ENCODE data around the gene YRDC. TPM values are rescaled to one million over a fixed set of nuclear protein-coding genes. Genes with fewer than 3 reads are reported as not detected.
"Not testable (repeated sequence)": the region's sequence is repeated elsewhere in the genome, so short reads cannot be mapped to it uniquely, and the experiment has no call there.

Gene YRDC
- total RNA-seq, 4 donors from 2014 or later: 26.7 to 33.9 (median 27.9) TPM

DNA sequence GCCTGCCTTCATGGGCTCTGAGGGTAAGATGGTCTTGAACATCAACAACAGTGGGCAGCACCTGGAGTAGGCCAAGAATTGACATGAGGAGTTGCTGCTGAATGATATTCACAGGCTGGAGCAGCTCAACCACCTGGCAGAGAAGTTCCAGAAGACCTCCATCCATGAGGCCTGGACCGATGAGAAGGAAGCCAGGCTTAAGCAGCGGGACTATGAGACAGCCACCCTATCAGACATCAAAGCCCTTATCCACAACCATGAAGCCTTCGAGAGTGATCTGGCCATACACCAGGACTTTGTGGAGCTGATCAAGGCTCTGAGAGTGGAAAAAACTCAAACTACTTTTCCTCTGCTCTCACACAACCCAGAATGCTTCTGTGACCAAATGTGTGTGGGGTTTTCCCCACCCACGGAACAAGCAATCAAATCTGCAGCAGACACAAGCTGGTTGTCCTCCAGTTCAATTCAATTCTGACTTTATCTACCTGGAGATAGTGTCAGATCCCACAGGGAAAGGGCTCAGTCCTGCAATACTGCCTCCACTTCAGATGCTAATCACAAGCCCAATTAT, 31.0 kb downstream of the YRDC start:
- intact Hi-C loops (cut with DNase I; ENCODE audit: low total_unique reads): no loop called here
- TF ChIP-seq POLR2A (IDR thresholded peaks at IDR 0.05): no peak
- TF ChIP-seq, protein P1, sequence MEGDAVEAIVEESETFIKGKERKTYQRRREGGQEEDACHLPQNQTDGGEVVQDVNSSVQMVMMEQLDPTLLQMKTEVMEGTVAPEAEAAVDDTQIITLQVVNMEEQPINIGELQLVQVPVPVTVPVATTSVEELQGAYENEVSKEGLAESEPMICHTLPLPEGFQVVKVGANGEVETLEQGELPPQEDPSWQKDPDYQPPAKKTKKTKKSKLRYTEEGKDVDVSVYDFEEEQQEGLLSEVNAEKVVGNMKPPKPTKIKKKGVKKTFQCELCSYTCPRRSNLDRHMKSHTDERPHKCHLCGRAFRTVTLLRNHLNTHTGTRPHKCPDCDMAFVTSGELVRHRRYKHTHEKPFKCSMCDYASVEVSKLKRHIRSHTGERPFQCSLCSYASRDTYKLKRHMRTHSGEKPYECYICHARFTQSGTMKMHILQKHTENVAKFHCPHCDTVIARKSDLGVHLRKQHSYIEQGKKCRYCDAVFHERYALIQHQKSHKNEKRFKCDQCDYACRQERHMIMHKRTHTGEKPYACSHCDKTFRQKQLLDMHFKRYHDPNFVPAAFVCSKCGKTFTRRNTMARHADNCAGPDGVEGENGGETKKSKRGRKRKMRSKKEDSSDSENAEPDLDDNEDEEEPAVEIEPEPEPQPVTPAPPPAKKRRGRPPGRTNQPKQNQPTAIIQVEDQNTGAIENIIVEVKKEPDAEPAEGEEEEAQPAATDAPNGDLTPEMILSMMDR (IDR thresholded peaks at IDR 0.05): no peak
- no peak overlapping the region for H3K4me3 ChIP-seq (ENCODE audit: low read depth, poor library complexity, severe bottlenecking)
- DNase-seq (ENCODE audit: low spot score in 2 of 2): no peak
- 76 to 81% methylated on average over 4 of the region's 4 CpGs for WGBS, 2 donors

DNA sequence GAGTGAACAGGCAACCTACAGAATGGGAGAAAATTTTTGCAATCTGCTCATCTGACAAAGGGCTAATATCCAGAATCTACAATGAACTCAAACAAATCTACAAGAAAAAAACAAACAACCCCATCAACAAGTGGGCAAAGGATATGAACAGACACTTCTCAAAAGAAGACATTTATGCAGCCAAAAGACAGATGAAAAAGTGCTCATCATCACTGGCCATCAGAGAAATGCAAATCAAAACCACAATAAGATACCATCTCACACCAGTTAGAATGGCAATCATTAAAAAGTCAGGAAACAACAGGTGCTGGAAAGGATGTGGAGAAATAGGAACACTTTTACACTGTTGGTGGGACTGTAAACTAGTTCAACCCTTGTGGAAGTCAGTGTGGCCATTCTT, 36.6 kb downstream of the YRDC start:
- intact Hi-C loops (cut with DNase I; ENCODE audit: low total_unique reads); DNase-seq (ENCODE audit: low spot score in 2 of 2); H3K4me3 ChIP-seq (ENCODE audit: low read depth, poor library complexity, severe bottlenecking): not testable (repeated sequence)

DNA sequence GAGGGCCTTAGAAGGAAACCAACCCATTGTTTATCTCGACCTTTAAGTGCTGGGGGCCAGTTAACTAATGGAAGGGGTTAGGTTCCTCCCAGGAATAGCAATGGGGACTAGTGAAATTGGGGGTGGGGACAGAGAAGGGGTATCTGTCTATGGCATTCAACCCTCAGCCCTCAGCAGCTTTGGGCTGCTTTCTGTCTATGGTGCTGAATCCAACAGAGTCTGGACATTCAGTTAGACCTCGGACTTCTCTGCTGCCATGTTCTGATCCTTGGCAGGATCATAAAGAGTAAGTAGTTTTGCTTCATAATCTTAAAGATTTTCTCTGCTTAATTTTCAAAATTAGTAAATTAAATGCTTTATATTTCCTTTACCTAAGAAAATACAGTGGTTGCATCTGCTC, 40.5 kb downstream of the YRDC start:
- H3K4me3 ChIP-seq (ENCODE audit: low read depth, poor library complexity, severe bottlenecking): no peak overlapping the region
- peak in 1 of 2 donors; percentile 13 for DNase-seq (ENCODE audit: low spot score in 2 of 2)
- 11 to 26% methylated on average over 2 of the region's 2 CpGs for WGBS, 2 donors

DNA sequence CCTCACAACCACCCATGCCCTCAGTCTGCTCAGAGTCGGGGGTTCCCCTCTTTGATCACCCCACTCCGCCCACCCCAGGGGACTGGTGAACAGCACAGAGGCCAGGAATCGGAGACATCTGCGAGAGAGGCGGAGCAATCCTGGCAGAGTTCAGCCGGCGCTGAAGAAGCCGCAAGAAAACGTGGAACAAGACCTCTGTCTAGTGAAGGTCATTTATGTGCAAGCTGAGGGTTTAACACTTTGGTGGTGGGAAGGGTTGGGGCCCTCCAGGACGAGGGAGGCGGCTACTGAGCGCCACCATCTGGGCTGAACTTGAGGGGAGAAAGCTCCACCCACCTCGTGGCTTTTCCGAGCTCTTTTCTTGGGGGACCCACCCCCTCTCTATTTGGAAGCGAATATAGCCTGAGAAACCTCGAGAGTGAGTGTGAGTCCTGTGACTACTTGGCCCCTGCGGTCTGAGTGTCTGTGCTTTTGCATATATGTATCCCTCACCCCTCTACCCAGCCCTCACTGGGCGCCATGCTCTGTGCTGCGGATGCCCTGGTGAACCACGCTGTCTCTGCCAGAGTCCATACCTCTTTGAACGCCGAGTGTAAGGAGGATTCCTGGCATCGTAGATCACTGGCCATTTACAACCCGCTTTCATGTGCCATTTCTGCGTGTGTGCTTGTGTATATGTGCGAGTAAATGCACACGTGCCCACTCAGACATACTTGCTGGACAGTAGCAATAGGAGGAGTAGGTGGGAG, 41.9 kb downstream of the YRDC start:
- H3K4me3 ChIP-seq (ENCODE audit: low read depth, poor library complexity, severe bottlenecking): no peak overlapping the region
- WGBS, 2 donors: 6 to 8% methylated on average over 26 to 27 of the region's 27 CpGs
- peak in 1 of 2 donors; percentile 75 for DNase-seq (ENCODE audit: low spot score in 2 of 2)
- intact Hi-C loops (cut with DNase I; ENCODE audit: low total_unique reads): no loop called here
- TF ChIP-seq, protein P1 (IDR thresholded peaks at IDR 0.05): no peak
- TF ChIP-seq POLR2A (IDR thresholded peaks at IDR 0.05): no peak

More for the DNA sequence above, 40.5 kb downstream of the YRDC start:
- intact Hi-C loops (cut with DNase I; ENCODE audit: low total_unique reads): no loop called here
- TF ChIP-seq, protein P1 (IDR thresholded peaks at IDR 0.05): no peak
- no peak for TF ChIP-seq POLR2A (IDR thresholded peaks at IDR 0.05)

DNA sequence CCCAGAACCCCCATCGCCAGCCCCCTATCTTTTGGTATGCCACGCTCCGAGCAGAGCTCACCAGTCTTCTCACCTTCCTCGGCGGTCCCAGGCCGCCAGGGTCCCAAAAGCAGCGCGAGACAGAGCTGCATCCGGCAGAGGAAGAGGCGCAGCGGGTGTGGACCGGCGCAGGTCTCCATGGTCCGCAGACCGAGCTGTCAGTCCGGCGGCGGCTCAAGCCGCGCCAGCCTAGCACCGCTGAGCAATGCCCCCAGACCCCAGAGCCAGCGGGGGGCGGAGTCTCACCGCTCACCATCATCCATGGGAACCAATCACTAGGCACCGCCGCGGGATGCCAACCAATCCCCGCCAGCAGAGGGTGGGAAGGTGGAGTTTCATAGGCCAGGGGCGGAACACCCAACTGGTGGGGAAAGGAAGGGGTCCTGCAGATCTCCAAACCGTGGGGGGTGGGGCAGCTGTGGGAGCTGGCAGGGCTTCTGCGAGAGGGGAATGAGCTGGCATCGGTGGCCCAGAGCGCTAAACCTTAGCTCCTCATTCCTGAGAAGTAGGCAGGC, 43.0 kb downstream of the YRDC start, which contains the start of gene EPHA10:
TSS of gene EPHA10 (minus strand) at position 233 of the 554 bp plus-strand sequence. CDS start at position 179, 54 bp downstream.
- WGBS, 2 donors: 3 to 5% methylated on average over 18 to 32 of the region's 33 CpGs
- DNase-seq (ENCODE audit: low spot score in 2 of 2): peak in 1 of 2 donors; percentile 73
- H3K4me3 ChIP-seq (ENCODE audit: low read depth, poor library complexity, severe bottlenecking): no peak within 1 kb of the TSS
- no peak for TF ChIP-seq POLR2A (IDR thresholded peaks at IDR 0.05)
- TF ChIP-seq, protein P1 (IDR thresholded peaks at IDR 0.05): no peak
- intact Hi-C loops (cut with DNase I; ENCODE audit: low total_unique reads): no loop called here

DNA sequence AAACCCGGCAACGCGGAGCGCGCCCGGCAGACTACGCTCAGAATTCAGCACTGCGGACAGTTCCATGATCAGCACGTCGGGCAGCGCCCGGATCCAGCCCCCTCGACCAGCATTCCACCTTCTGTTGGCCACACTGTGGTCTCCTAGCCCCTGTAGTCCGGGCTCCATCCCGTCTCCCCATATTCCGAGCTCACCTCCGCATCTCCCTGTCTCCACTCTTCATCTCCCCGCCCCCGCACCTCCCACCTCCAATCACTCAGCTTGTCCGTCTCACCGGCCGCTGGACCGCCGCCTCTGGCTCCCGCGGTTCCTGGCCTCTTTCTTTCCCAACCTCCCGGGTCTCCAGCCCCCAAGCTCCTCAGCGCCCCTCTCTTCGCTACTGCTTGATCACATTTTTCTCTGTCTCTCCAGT, 43.6 kb downstream of the YRDC start:
- no peak overlapping the region for H3K4me3 ChIP-seq (ENCODE audit: low read depth, poor library complexity, severe bottlenecking)
- 6 to 12% methylated on average over 29 of the region's 29 CpGs for WGBS, 2 donors
- intact Hi-C loops (cut with DNase I; ENCODE audit: low total_unique reads): no loop called here
- DNase-seq (ENCODE audit: low spot score in 2 of 2): peak in 1 of 2 donors; percentile 69
- no peak for TF ChIP-seq POLR2A (IDR thresholded peaks at IDR 0.05)
- TF ChIP-seq, protein P1 (IDR thresholded peaks at IDR 0.05): no peak

Data from lower leg skin (tissue), 4 donors.